Measurements from ENCODE around the gene UNKL. TPM values are rescaled to one million over a fixed set of nuclear protein-coding genes. Genes with fewer than 3 reads are reported as not detected.
A peak's percentile ranks its signal among the peaks of the same experiment; 100 is the strongest.

The UNKL gene
- total RNA-seq, 2 donors from 2014 or later = 22.1 to 42.8 TPM

DNA sequence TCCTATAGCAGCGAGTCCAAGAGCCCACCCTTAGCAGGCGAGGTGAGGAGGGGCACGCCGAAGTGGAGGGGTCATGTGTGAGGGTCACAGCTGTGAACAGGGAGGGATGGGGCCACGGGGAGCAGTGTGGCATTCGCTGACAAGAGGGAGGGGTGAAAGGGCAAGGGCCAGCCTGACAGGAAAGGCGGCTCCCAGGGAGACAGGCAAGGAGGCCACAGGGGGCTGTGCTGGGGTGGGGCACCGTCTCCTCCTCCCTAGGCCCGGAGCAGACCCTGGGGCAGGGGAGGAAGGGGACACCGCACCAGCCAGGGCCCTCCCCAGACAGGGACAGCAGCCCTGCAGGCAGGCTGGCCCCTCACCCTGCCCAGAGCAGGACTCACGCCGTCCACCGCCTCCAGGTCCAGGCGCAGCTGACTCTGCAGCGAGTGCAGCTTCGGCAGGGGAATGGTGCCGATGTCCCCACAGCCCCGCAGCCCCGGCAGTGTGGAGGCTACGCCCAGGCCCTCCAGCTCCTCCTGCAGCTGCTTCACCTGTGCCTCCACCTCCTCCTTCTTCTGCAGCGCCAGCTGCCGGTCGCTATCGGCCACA, 47.7 kb downstream of the UNKL start:
- TF ChIP-seq, protein P1, sequence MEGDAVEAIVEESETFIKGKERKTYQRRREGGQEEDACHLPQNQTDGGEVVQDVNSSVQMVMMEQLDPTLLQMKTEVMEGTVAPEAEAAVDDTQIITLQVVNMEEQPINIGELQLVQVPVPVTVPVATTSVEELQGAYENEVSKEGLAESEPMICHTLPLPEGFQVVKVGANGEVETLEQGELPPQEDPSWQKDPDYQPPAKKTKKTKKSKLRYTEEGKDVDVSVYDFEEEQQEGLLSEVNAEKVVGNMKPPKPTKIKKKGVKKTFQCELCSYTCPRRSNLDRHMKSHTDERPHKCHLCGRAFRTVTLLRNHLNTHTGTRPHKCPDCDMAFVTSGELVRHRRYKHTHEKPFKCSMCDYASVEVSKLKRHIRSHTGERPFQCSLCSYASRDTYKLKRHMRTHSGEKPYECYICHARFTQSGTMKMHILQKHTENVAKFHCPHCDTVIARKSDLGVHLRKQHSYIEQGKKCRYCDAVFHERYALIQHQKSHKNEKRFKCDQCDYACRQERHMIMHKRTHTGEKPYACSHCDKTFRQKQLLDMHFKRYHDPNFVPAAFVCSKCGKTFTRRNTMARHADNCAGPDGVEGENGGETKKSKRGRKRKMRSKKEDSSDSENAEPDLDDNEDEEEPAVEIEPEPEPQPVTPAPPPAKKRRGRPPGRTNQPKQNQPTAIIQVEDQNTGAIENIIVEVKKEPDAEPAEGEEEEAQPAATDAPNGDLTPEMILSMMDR (IDR thresholded peaks at IDR 0.05) = no peak
- DNase-seq (ENCODE audit: low spot score) (no peak), ATAC-seq (ENCODE audit: insufficient number of reproducible peaks, low FRiP score, low read depth) (no peak)
- Histone ChIP-seq H3K27ac (no peak overlapping the region), H3K27me3 (replicated peaks; ENCODE audit: insufficient read depth) (no peaks in the 10 kb centered on the region), H3K9me3 (no peaks in the 10 kb centered on the region), H3K4me1 (ENCODE audit: control insufficient read depth in 1 of 2, low read depth in 2 of 2) (no peaks in the 10 kb centered on the region), H3K4me3 (no peak overlapping the region), H3K36me3 (peaks cover 36% of the 10 kb centered on the region)

DNA sequence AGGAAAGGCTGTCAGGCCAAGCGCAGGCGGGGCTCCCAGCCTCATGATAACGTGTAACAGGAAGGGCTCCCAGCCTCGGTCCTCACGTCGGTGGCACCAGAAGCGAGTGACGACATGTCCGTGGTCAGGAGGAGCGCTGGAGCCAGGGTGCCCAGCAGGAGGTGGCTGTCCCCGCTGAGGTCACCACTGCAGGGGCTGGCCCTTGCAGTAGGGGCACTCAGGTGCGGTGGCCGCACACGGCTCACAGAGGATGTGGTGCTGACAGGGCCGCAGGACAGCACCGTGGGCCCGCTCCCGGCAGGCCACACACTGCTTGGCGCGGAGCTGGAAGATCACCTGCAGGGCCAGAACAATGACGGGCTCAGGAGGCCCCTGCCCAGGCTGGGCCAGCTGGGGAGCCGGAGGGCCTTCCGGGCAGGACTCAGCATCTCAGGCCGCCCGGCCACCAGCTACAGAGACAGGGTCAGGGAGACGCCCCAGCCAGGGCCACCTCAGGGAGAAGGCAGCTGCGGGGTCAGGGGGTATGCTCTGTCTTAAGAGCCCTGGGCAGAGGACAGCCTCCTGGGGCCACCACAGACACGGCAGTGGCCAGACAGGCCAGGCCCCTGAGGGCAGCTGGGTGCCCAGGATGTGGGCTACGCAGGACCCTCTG, 48.3 kb downstream of the UNKL start:
- ATAC-seq (ENCODE audit: insufficient number of reproducible peaks, low FRiP score, low read depth) (no peak), DNase-seq (ENCODE audit: low spot score) (no peak)
- H3K27me3 ChIP-seq (replicated peaks; ENCODE audit: insufficient read depth) = no peaks in the 10 kb centered on the region
- H3K4me3 ChIP-seq = no peak overlapping the region
- no peaks in the 10 kb centered on the region for H3K9me3 ChIP-seq
- H3K27ac ChIP-seq = no peak overlapping the region
- no peaks in the 10 kb centered on the region for H3K4me1 ChIP-seq (ENCODE audit: control insufficient read depth in 1 of 2, low read depth in 2 of 2)
- peaks cover 40% of the 10 kb centered on the region for H3K36me3 ChIP-seq
- TF ChIP-seq, protein P1 (IDR thresholded peaks at IDR 0.05) = no peak

DNA sequence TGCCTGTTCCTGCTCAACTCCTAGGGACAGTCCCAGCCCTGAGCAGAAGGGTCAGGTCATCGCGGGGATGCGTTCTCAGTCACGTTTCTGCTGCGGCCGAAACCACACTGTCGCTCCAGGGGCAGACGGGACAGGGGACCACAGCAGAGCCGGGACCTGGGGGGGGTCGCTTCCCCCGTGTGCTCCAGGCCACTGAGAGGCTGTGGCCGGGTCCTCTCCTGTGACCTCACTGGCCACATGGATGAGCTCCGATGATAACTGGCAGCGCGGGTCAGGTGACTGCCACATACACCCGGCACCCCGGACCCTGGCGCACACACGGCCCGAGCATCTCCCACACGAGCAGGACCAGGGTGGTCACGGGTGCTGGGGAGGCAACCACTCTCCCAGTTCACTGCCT, 50.0 kb downstream of the UNKL start:
- no peak for ATAC-seq (ENCODE audit: insufficient number of reproducible peaks, low FRiP score, low read depth)
- DNase-seq (ENCODE audit: low spot score) = no peak
- no peaks in the 10 kb centered on the region for H3K9me3 ChIP-seq
- peaks cover 45% of the 10 kb centered on the region for H3K36me3 ChIP-seq
- no peak overlapping the region for H3K27ac ChIP-seq
- H3K27me3 ChIP-seq (replicated peaks; ENCODE audit: insufficient read depth) = no peaks in the 10 kb centered on the region
- H3K4me1 ChIP-seq (ENCODE audit: control insufficient read depth in 1 of 2, low read depth in 2 of 2) = no peaks in the 10 kb centered on the region
- TF ChIP-seq, protein P1 (IDR thresholded peaks at IDR 0.05) = no peak
- H3K4me3 ChIP-seq = no peak overlapping the region

DNA sequence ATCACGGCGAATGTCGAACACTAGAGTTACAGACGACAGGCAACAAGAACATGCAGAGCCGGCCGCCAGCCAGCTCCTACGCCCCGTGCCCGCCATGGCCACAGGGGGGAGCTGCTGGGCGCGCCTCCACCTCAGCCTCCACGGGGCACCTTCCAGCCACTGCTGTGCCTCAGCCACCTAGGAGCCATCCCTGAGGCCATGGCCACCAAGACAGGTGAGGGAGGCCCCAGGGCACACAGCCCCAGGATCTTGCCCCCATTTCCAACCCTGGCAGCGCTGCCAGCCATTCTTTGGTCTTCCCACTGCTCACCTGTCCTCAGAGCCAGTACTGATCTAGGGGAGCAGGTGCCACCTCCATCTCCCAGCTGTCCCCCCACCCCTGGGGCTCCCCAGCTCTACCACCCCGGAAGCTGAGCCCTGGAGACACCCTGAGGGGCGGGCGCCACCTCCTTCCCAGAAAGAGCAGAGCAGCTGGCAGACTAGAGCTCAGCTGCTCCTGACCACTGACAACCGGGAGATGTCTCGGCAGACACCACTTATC, 50.9 kb downstream of the UNKL start:
- DNase-seq (ENCODE audit: low spot score) = no peak
- H3K27ac ChIP-seq = no peak overlapping the region

DNA sequence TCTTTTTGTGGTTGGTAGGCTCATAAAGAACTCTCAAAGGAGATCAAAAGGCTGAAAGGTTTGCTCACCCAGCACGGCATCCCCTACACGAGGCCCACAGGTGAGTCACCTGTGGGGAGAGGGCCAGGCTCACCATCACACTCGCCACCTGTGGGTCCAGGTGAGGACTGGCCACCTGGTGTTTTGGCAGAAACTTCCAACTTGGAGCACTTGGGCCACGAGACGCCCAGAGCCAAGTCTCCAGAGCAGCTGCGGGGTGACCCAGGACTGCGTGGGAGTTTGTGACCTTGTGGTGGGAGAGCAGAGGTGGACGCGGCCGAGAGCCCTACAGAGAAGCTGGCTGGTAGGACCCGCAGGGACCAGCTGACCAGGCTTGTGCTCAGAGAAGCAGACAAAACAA, 51.7 kb downstream of the UNKL start:
- H3K36me3 ChIP-seq = peaks cover 45% of the 10 kb centered on the region

More for the DNA sequence above, 50.9 kb downstream of the UNKL start:
- no peak for ATAC-seq (ENCODE audit: insufficient number of reproducible peaks, low FRiP score, low read depth)
- no peaks in the 10 kb centered on the region for H3K9me3 ChIP-seq
- H3K36me3 ChIP-seq = peaks cover 45% of the 10 kb centered on the region
- TF ChIP-seq, protein P1 (IDR thresholded peaks at IDR 0.05) = peak; percentile 56
- no peaks in the 10 kb centered on the region for H3K4me1 ChIP-seq (ENCODE audit: control insufficient read depth in 1 of 2, low read depth in 2 of 2)
- no peak overlapping the region for H3K4me3 ChIP-seq
- H3K27me3 ChIP-seq (replicated peaks; ENCODE audit: insufficient read depth) = no peaks in the 10 kb centered on the region

More for the DNA sequence above, 51.7 kb downstream of the UNKL start:
- TF ChIP-seq, protein P1 (IDR thresholded peaks at IDR 0.05) = no peak
- H3K4me1 ChIP-seq (ENCODE audit: control insufficient read depth in 1 of 2, low read depth in 2 of 2) = no peaks in the 10 kb centered on the region
- no peaks in the 10 kb centered on the region for H3K27me3 ChIP-seq (replicated peaks; ENCODE audit: insufficient read depth)
- H3K4me3 ChIP-seq = no peak overlapping the region
- H3K9me3 ChIP-seq = no peaks in the 10 kb centered on the region
- no peak overlapping the region for H3K27ac ChIP-seq
- DNase-seq (ENCODE audit: low spot score) (no peak), ATAC-seq (ENCODE audit: insufficient number of reproducible peaks, low FRiP score, low read depth) (no peak)

Data from thoracic aorta (tissue), 2 donors.